Hepatocyte (in vitro differentiated cells): ENCODE data around the gene PM20D2. TPM values are rescaled to one million over a fixed set of nuclear protein-coding genes. Genes with fewer than 3 reads are reported as not detected.

Experiments used
- DNase-seq: peaks from one replicate; pipeline ENCODE4 v3.0.0-alpha.2; 2016; ENCODE audit warnings: low spot score
- H2AFZ ChIP-seq: fragments of 200-600 bp; sonication (generic); 2 replicates; pipeline ENCODE4 v1.6.0; 2016; ENCODE audit warnings: antibody characterized with exemption, mild to moderate bottlenecking
- H3K27ac ChIP-seq: fragments of 200-600 bp; sonication (generic); 2 replicates; pipeline ENCODE4 v1.5.1; 2016; ENCODE audit warnings: mild to moderate bottlenecking
- H3K27me3 ChIP-seq: fragments of 200-600 bp; sonication (generic); 2 replicates; pipeline ENCODE4 v1.6.1; 2016
- H3K36me3 ChIP-seq: fragments of 200-600 bp; sonication (generic); replicated peaks from 2 replicates; pipeline ENCODE4 v1.5.1; 2016; ENCODE audit warnings: low read depth; ENCODE audit not compliant: insufficient read depth
- H3K4me1 ChIP-seq: fragments of 200-600 bp; sonication (generic); 2 replicates; pipeline ENCODE4 v1.5.1; 2016; ENCODE audit warnings: mild to moderate bottlenecking, moderate library complexity; ENCODE audit not compliant: insufficient read depth
- H3K4me2 ChIP-seq: fragments of 200-600 bp; sonication (generic); 2 replicates; pipeline ENCODE4 v1.6.0; 2016
- H3K4me3 ChIP-seq: fragments of 200-600 bp; sonication (generic); 2 replicates; pipeline ENCODE4 v1.5.1; 2016; ENCODE audit warnings: mild to moderate bottlenecking
- H3K79me2 ChIP-seq: fragments of 200-600 bp; sonication (generic); 2 replicates; pipeline ENCODE4 v1.6.0; 2017; ENCODE audit warnings: mild to moderate bottlenecking
- H3K9me2 ChIP-seq: fragments of 200-600 bp; sonication (generic); replicated peaks from 2 replicates; pipeline ENCODE4 v1.6.0; 2017; ENCODE audit warnings: mild to moderate bottlenecking; ENCODE audit not compliant: insufficient read depth
- H3K9me3 ChIP-seq: fragments of 200-600 bp; sonication (generic); 2 replicates; pipeline ENCODE4 v1.5.1; 2016; ENCODE audit warnings: low read depth, mild to moderate bottlenecking
- H4K20me1 ChIP-seq: fragments of 200-600 bp; sonication (generic); 2 replicates; pipeline ENCODE4 v1.6.0; 2016; ENCODE audit warnings: mild to moderate bottlenecking; ENCODE audit not compliant: insufficient read depth, poor library complexity, severe bottlenecking
- EZH2 ChIP-seq: fragments of 200-600 bp; sonication (generic); IDR thresholded peaks from 2 replicates; pipeline ENCODE4 v1.6.1; 2016; ENCODE audit warnings: antibody characterized with exemption, mild to moderate bottlenecking, borderline replicate concordance
- EZH2phosphoT487 ChIP-seq: fragments of 200-600 bp; sonication (generic); IDR thresholded peaks from one replicate; pipeline ENCODE4 v1.6.1; 2018; ENCODE audit warnings: antibody characterized with exemption, mild to moderate bottlenecking, low read depth, moderate library complexity; ENCODE audit not compliant: unreplicated experiment, severe bottlenecking
- WGBS: methylation state at CpG from one replicate; pipeline ENCODE4 v1.1.6; 2016; ENCODE audit warnings: low lambda C conversion rate; ENCODE audit errors: missing lambda C conversion rate; 5-methylcytosine and 5-hydroxymethylcytosine counted together
- polyA plus RNA-seq: library from polyadenylated mRNA; unstranded; fragments of >200 nt; fragmentation: Nextera tagmentation; extraction: Ambion mirVana; gene quantifications from 2 replicates; pipeline ENCODE4 v1.2.1, GENCODE V29; 2016
- total RNA-seq: library from RNA; depleted of rRNA; stranded (reverse); fragments of >200 nt; gene quantifications from 2 replicates; pipeline ENCODE4 v1.2.3, GENCODE V29; 2014
- TF ChIP-seq, protein P1 (sequence below): fragments of 200-600 bp; sonication (generic); IDR thresholded peaks from 2 replicates; pipeline ENCODE4 v1.5.1; 2016; ENCODE audit warnings: antibody characterized with exemption, mild to moderate bottlenecking; ENCODE audit not compliant: poor library complexity

The PM20D2 gene
- total and polyA plus RNA-seq, 2 experiments from 2014 or later = 9.5 to 25.3 TPM

- Histone ChIP-seq H3K4me1 (no peaks in the 10 kb centered on the region), H2AFZ (peak within 1 kb of the TSS; percentile 93), H3K9me2 (no peaks in the 10 kb centered on the region), H3K4me3 (peak within 1 kb of the TSS; percentile 85), H4K20me1 (no peaks in the 10 kb centered on the region), H3K27ac (peak within 1 kb of the TSS; percentile 54), H3K79me2 (peaks cover 35% of the 10 kb centered on the region), H3K4me2 (peak within 1 kb of the TSS; percentile 96), H3K27me3 (no peaks in the 10 kb centered on the region), H3K9me3 (no peaks in the 10 kb centered on the region), H3K36me3 (no peaks in the 10 kb centered on the region)
- 1% methylated on average over 60 of the region's 106 CpGs for WGBS
- TF ChIP-seq EZH2 = no peak
- TF ChIP-seq EZH2phosphoT487 = no peak
- TF ChIP-seq, protein P1, sequence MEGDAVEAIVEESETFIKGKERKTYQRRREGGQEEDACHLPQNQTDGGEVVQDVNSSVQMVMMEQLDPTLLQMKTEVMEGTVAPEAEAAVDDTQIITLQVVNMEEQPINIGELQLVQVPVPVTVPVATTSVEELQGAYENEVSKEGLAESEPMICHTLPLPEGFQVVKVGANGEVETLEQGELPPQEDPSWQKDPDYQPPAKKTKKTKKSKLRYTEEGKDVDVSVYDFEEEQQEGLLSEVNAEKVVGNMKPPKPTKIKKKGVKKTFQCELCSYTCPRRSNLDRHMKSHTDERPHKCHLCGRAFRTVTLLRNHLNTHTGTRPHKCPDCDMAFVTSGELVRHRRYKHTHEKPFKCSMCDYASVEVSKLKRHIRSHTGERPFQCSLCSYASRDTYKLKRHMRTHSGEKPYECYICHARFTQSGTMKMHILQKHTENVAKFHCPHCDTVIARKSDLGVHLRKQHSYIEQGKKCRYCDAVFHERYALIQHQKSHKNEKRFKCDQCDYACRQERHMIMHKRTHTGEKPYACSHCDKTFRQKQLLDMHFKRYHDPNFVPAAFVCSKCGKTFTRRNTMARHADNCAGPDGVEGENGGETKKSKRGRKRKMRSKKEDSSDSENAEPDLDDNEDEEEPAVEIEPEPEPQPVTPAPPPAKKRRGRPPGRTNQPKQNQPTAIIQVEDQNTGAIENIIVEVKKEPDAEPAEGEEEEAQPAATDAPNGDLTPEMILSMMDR = no peak
- DNase-seq = peak; percentile 62
These were observed 28.4 kb upstream of the PM20D2 start, which contains the start of gene SRSF12 for GRCh38 chr6:89117211-89118108. Gene SRSF12, minus strand, starts transcription at chr6:89118071. Its CDS starts 184 bp downstream, at chr6:89117887.

- DNase-seq = no peak
- H3K27me3 ChIP-seq = no peaks in the 10 kb centered on the region
- no peak overlapping the region for H3K4me3 ChIP-seq
- peaks cover 27% of the 10 kb centered on the region for H3K79me2 ChIP-seq
- H2AFZ ChIP-seq = no peak overlapping the region
- H3K36me3 ChIP-seq = no peaks in the 10 kb centered on the region
- TF ChIP-seq, protein P1 = no peak
- TF ChIP-seq EZH2 (no peak), EZH2phosphoT487 (no peak)
- no peak overlapping the region for H3K4me2 ChIP-seq
- no peak overlapping the region for H3K27ac ChIP-seq
- H3K4me1 ChIP-seq = no peaks in the 10 kb centered on the region
- no peaks in the 10 kb centered on the region for H3K9me2 ChIP-seq
- H3K9me3 ChIP-seq = no peaks in the 10 kb centered on the region
- no peaks in the 10 kb centered on the region for H4K20me1 ChIP-seq
- WGBS = 86% methylated on average over 8 of the region's 8 CpGs
These were observed 26.9 kb upstream of the PM20D2 start for GRCh38 chr6:89118931-89119330.

GRCh38 chr6:89120371-89120770 is 25.5 kb upstream of the PM20D2 start:
- H3K79me2 ChIP-seq = peaks cover 17% of the 10 kb centered on the region
- H3K36me3 ChIP-seq = no peaks in the 10 kb centered on the region
- 86% methylated on average over 4 of the region's 4 CpGs for WGBS
- no peak overlapping the region for H3K27ac ChIP-seq
- no peaks in the 10 kb centered on the region for H4K20me1 ChIP-seq
- H3K4me2 ChIP-seq = no peak overlapping the region
- H3K9me3 ChIP-seq = no peaks in the 10 kb centered on the region
- no peak for TF ChIP-seq EZH2phosphoT487
- TF ChIP-seq, protein P1 = no peak
- TF ChIP-seq EZH2 = no peak
- DNase-seq = peak; percentile 19
- no peaks in the 10 kb centered on the region for H3K4me1 ChIP-seq
- H3K4me3 ChIP-seq = no peak overlapping the region
- H2AFZ ChIP-seq = no peak overlapping the region
- H3K27me3 ChIP-seq = no peaks in the 10 kb centered on the region
- H3K9me2 ChIP-seq = no peaks in the 10 kb centered on the region
